ENCODE results near the gene TRAPPC5.

TRAPPC5 gene

DNA sequence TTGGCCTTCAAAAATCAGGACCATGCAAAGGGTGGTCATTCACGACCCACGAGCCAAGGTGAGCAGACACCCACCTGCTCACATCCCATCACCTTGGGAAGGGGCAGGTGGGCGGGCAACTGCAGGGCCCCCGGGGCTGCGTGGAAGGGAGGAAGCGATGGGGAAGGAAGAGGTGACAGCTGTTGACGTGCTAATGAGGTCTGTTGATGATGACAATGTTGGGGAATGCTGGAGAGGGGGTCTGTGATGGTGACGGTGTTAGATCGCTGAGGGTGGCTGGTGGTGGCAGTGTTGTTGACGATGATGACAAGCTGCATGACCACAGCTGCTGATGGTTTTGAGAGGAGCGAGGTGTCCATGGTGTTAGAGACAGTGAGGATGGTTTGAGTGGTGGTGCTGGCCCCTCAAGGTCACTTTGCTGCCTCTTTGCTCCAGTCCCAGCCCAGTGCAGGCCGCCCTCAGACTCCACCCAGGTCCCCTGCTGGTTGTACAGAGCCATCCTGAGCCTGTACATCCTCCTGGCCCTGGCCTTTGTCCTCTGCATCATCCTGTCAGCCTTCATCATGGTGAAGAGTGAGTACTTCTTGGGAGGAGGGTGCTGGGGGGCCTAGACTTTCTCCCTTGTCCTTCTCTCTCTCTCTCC, 2.8 kb upstream of the TRAPPC5 start:
- TF ChIP-seq, protein P1, sequence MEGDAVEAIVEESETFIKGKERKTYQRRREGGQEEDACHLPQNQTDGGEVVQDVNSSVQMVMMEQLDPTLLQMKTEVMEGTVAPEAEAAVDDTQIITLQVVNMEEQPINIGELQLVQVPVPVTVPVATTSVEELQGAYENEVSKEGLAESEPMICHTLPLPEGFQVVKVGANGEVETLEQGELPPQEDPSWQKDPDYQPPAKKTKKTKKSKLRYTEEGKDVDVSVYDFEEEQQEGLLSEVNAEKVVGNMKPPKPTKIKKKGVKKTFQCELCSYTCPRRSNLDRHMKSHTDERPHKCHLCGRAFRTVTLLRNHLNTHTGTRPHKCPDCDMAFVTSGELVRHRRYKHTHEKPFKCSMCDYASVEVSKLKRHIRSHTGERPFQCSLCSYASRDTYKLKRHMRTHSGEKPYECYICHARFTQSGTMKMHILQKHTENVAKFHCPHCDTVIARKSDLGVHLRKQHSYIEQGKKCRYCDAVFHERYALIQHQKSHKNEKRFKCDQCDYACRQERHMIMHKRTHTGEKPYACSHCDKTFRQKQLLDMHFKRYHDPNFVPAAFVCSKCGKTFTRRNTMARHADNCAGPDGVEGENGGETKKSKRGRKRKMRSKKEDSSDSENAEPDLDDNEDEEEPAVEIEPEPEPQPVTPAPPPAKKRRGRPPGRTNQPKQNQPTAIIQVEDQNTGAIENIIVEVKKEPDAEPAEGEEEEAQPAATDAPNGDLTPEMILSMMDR (IDR thresholded peaks at IDR 0.05; ENCODE audit: low read depth, low read length): no peak

DNA sequence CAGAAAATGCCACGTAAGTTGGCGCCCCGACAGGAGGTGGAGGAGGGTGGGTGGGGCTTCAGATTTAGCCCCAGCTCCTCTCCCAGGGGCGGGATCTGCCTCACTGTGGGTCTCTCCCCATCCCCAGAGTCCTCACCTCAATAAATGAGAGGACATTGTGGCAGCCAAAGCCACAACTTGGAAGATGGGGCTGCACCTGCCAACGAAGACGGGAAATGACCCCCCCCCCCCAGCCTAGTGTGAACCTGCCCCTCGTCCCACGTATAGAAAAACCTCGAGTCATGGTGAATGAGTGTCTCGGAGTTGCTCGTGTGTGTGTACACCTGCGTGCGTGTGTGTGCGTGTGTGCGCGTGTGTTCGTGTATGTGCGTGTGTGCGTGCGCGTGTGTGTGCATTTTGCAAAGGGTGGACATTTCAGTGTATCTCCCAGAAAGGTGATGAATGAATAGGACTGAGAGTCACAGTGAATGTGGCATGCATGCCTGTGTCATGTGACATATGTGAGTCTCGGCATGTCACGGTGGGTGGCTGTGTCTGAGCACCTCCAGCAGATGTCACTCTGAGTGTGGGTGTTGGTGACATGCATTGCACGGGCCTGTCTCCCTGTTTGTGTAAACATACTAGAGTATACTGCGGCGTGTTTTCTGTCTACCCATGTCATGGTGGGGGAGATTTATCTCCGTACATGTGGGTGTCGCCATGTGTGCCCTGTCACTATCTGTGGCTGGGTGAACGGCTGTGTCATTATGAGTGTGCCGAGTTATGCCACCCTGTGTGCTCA, 1.5 kb upstream of the TRAPPC5 start:
- H3K4me3 ChIP-seq (ENCODE audit: low read depth, low read length): no peak overlapping the region
- TF ChIP-seq, protein P1 (IDR thresholded peaks at IDR 0.05; ENCODE audit: low read depth, low read length): no peak

More for the DNA sequence above, 2.8 kb upstream of the TRAPPC5 start:
- H3K4me3 ChIP-seq (ENCODE audit: low read depth, low read length): no peak overlapping the region

DNA sequence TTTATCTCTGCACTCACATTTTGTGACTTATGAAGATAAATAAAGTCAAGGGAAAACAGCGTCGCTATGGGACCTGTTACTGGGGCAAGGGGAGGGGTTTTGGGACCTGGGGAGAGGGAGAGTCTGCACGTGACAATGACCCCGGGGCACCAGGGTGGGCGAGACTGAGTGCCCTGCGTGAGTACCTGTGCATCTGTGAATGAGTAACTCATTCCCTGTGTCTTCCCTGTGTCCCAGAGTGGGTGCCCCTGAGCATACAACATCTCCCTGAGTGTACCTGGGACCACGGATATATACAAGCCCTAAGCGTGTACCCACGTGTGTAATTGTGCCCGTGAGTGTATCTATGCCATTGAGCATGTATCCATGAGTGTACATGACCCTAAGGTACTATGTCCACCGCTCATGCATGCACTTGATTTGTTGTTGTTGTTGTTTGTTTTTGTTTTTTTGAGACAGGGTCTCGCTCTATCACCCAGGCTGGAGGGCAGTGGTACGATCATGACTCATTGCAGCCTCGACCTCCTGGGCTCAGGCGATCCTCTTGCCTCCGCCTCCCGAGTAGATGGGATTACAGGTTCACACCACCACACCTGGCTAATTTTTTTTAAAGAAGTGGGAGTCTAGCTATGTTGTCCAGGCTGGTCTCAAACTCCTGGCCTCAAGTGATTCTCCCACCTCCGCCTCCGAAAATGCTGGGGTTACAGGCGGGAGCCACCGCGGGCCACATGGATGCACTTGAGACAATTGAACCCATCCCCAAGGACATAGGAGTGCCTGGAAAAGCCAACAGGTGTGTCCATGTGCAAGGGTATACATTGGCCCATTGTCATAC, 645 bp upstream of the TRAPPC5 start:
- H3K4me3 ChIP-seq (ENCODE audit: low read depth, low read length): peak overlapping the region; percentile 99

DNA sequence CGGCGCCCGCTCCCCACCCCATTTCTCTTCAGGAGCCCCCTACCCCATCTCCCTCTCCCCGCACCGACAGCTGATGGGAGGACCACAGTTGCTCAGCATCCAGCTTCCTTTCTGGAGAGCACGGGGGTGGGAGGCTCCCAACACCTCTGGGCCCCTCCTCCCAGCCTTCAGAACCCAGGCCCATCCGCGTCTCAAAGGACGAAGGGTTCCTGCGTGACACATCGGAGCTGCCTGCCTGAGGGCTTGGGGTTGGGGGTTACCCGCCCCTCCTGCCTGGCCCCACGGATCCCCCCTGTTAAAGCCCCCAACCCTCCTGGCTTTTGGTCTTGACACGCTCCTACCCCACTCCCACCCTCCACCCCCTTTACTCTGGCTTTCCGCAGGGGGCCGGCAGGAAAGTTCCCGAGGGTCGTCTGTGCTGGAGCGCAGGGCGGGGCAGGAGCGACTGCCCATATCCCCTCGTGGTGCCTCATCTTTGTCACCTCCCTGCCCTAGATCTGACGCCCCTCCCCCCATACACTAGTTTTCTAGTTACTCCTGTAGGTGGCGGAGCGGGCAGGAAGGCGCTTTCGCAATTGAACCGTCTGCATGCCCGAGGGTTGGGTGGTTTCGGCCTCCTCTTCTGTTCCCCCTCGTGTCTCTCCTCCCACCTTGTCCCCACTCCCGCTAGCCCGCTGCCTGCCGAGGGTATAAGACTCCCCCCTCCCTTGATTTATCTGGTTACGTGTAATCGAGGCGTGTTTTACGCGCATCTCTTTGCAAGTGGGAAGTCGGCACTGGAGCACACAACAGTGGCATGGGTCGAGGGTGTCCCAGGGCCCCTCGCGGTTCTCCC, 924 bp downstream of the TRAPPC5 start:
- peak overlapping the region; percentile 99 for H3K4me3 ChIP-seq (ENCODE audit: low read depth, low read length)
- TF ChIP-seq, protein P1 (IDR thresholded peaks at IDR 0.05; ENCODE audit: low read depth, low read length): peak; percentile 51

More for the DNA sequence above, 645 bp upstream of the TRAPPC5 start:
- TF ChIP-seq, protein P1 (IDR thresholded peaks at IDR 0.05; ENCODE audit: low read depth, low read length): no peak

DNA sequence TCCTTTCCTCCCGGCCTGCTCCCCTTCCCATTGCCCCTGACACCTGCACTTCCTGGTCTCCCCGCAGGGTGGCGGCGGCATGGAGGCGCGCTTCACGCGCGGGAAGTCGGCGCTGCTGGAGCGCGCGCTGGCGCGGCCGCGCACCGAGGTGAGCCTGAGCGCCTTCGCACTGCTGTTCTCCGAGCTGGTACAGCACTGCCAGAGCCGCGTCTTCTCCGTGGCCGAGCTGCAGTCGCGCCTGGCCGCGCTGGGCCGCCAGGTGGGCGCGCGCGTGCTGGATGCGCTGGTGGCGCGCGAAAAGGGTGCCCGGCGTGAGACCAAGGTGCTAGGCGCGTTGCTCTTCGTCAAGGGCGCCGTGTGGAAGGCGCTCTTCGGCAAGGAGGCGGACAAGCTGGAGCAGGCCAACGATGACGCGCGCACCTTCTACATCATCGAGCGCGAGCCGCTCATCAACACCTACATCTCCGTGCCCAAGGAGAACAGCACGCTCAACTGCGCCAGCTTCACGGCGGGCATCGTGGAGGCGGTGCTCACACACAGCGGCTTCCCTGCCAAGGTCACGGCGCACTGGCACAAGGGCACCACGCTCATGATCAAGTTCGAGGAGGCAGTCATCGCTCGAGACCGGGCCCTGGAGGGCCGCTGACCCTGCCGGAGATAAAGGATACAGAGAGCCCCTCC, 1.7 kb downstream of the TRAPPC5 start:
- H3K4me3 ChIP-seq (ENCODE audit: low read depth, low read length): peak overlapping the region; percentile 99

More for the DNA sequence above, 1.7 kb downstream of the TRAPPC5 start:
- TF ChIP-seq, protein P1 (IDR thresholded peaks at IDR 0.05; ENCODE audit: low read depth, low read length): no peak
